GM10248 (cell line): Measurements from ENCODE around the gene HPS6.

Source experiments
- CTCF ChIA-PET: fragments of 300-600 bp; sonication (Branson Sonifier 250); formaldehyde crosslinking; extraction: SDS; loops from one replicate; lab custom pipeline; 2021; ENCODE audit warnings: antibody characterized with exemption; lab: Yijun Ruan, JAX
- POLR2A ChIA-PET: fragments of 350-650 bp; sonication (Branson Sonifier 250); formaldehyde crosslinking; extraction: SDS; loops from one replicate; lab custom pipeline; 2020; ENCODE audit warnings: antibody characterized with exemption; lab: Yijun Ruan, JAX
- DNase-seq: peaks from one replicate; pipeline ENCODE4 v3.0.0; 2012; ENCODE audit errors: extremely low spot score
- TF ChIP-seq, protein P1 (sequence below): IDR thresholded peaks from 2 replicates; pipeline ENCODE4 v1.5.1; 2012; ENCODE audit warnings: mild to moderate bottlenecking, low read depth; ENCODE audit errors: extremely low read depth, missing control alignments, control extremely low read depth

The HPS6 gene

DNA sequence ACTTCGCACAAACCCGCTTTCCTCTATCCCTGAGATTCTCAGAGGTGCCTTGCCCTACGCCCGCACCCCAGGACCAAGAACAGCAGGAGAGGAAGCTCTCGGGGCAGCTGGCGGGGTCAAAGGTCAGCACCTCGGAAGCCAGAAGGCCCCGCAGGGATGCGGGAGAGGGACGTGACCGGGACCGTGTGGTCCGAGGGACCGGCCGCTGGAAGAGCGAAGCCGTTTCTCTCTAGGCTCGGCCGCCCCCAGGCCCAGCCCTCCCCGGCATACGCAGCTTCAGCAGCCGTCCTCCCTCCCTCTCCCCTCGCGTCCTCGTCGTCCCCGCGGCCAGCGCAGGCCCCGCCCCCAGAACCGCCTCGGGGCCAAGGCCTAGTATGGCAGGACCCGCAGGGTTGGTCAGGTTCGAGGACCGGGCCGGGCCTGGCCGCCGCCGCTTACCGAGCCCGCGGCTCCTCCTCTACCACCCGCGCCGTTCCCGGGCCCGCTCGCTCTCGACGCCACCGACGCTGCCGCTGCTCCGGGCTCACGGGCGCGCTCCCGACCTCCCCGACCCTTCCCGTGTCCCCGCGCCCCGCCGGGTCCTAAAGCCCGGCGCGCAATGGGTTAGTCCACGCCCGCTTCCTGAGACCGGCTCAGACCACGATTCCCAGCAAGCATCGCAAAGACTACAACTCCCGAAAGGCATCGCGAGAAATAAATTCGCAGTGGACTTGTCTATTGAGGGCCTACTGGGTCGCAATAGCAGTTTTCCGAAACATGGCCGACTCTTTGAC, 9.3 kb upstream of the HPS6 start, which contains the start of gene ARMH3:
TSS of gene ARMH3 (minus strand) at position 527 of the 773 bp plus-strand sequence. CDS start 16,059 bp downstream, outside the sequence.
- TF ChIP-seq, protein P1, sequence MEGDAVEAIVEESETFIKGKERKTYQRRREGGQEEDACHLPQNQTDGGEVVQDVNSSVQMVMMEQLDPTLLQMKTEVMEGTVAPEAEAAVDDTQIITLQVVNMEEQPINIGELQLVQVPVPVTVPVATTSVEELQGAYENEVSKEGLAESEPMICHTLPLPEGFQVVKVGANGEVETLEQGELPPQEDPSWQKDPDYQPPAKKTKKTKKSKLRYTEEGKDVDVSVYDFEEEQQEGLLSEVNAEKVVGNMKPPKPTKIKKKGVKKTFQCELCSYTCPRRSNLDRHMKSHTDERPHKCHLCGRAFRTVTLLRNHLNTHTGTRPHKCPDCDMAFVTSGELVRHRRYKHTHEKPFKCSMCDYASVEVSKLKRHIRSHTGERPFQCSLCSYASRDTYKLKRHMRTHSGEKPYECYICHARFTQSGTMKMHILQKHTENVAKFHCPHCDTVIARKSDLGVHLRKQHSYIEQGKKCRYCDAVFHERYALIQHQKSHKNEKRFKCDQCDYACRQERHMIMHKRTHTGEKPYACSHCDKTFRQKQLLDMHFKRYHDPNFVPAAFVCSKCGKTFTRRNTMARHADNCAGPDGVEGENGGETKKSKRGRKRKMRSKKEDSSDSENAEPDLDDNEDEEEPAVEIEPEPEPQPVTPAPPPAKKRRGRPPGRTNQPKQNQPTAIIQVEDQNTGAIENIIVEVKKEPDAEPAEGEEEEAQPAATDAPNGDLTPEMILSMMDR = no peak
- peak; percentile 98 for DNase-seq
- ChIA-PET CTCF (interaction anchor here (1.2 to 2.2 kb wide), 11 partner anchors 10 to 221 kb away, joined by 3 to 12 read pairs (median 7); partner anchors contain the start of gene HPS6), POLR2A (interaction anchor here (0.6 to 0.9 kb wide), 3 partner anchors 10 to 217 kb away, joined by 3 to 4 read pairs (median 4); no protein-coding TSS in a partner anchor)

GRCh38 chr10:102059987-102060386, 5.2 kb upstream of the HPS6 start:
- no peak for DNase-seq
- TF ChIP-seq, protein P1 = no peak
- ChIA-PET POLR2A (no interaction called here), CTCF (interaction anchor here (0.9 to 4.1 kb wide), 3 partner anchors 13 to 220 kb away, joined by 3 to 24 read pairs (median 4); no protein-coding TSS in a partner anchor)

DNA sequence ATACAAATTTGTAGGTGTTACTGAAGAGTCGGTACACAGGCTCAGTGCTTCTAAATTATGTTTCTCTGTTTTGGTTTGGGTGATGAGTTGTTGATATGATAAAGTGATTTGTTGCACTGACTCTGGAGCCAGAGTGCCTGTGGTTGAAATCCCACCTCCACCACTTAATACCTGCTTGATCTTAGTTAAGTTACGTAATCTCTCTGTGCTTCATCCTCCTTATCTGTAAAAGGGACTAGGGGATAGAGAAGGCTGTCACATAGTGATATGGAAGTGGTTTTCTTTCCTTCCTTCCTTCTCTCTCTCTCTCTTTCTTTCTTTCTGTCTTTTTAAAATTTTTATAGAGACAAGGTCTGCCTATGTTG, 664 bp upstream of the HPS6 start:
- TF ChIP-seq, protein P1 = no peak
- CTCF ChIA-PET = interaction anchor here (1.9 to 2.2 kb wide), 2 partner anchors 8 to 224 kb away, joined by 6 to 13 read pairs; no protein-coding TSS in a partner anchor
- DNase-seq = no peak
- POLR2A ChIA-PET = no interaction called here

DNA sequence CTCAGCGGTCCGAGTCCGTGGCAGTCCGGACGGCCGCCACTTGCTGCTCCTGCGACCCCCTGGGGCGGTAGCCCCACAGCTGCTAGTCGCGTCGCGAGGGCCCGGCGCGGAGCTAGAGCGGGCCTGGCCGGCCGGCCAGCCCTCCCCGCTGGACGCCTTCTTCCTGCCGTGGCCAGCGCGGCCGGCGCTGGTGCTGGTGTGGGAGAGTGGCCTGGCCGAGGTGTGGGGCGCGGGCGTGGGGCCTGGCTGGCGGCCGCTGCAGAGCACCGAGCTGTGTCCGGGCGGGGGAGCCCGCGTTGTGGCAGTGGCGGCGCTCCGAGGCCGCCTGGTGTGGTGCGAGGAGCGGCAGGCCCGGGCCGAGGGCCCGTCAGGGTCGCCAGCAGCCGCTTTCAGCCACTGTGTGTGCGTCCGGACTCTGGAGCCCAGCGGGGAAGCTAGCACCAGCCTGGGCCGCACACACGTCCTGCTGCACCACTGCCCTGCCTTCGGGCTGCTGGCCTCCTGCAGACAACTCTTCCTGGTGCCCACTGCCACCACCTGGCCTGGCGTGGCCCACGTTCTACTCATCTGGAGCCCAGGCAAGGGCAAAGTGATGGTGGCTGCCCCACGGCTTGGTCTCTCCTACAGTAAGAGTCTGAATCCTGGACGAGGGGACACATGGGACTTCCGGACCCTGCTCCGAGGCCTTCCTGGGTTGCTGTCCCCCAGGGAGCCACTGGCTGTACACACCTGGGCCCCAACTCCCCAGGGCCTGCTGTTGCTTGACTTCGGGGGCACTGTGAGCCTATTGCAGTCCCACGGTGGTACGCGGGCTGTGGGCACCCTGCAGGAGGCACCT, 631 bp downstream of the HPS6 start:
- peak; percentile 38 for DNase-seq
- TF ChIP-seq, protein P1 = no peak

GRCh38 chr10:102066399-102067088, 1.4 kb downstream of the HPS6 start:
- TF ChIP-seq, protein P1 = no peak
- DNase-seq = no peak
- POLR2A ChIA-PET = no interaction called here
- CTCF ChIA-PET = interaction anchor here (0.9 to 14.4 kb wide), 12 partner anchors 8 to 852 kb away, joined by 3 to 484 read pairs (median 4); partner anchors contain the start of genes ARMH3 and KCNIP2

More for the DNA sequence above, 631 bp downstream of the HPS6 start:
- ChIA-PET CTCF (interaction anchor here (0.9 to 14.4 kb wide), 9 partner anchors 9 to 462 kb away, joined by 3 to 484 read pairs (median 5); partner anchors contain the start of genes ARMH3 and KCNIP2), POLR2A (interaction anchor here (0.6 kb wide), 1 partner anchor 9 kb away, joined by 4 read pairs; no protein-coding TSS in a partner anchor)
